ENCODE measurements around the gene QKI. TPM values are rescaled to one million over a fixed set of nuclear protein-coding genes. Genes with fewer than 3 reads are reported as not detected.

QKI gene
- total RNA-seq, 1 experiment from 2014 or later, result 50.8 TPM

- no TSS peak for BruUV-seq (replicated peaks)
- DNase-seq, result peak; percentile 16 to 64
- 0 out of 2 replicates have a peak, but pooled peaks cover 4% of the 10 kb centered on the region for H3K9me3 ChIP-seq (ENCODE audit: insufficient read depth, low read depth)
- CTCF ChIA-PET, result no interaction called here
- intact Hi-C loops (cut with micrococcal nuclease; ENCODE audit: unreplicated experiment), result no loop called here
- no peak overlapping the region for H3K4me3 ChIP-seq
- peaks cover 8% of the 10 kb centered on the region; the same call in 1 of the 2 replicates for H3F3A ChIP-seq (ENCODE audit: insufficient read depth, low read depth)
- H3K9me2 ChIP-seq (ENCODE audit: insufficient read depth), result no peaks in the 10 kb centered on the region; the same call in 1 of the 2 replicates
- no peaks in the 10 kb centered on the region for H3K4me1 ChIP-seq (replicated peaks; ENCODE audit: insufficient read depth)
- H3K4me2 ChIP-seq, result peak overlapping the region; percentile 19
- TF ChIP-seq EZH2 (IDR thresholded peaks at IDR 0.05; ENCODE audit: low read depth), result no peak
- TF ChIP-seq, protein P1, sequence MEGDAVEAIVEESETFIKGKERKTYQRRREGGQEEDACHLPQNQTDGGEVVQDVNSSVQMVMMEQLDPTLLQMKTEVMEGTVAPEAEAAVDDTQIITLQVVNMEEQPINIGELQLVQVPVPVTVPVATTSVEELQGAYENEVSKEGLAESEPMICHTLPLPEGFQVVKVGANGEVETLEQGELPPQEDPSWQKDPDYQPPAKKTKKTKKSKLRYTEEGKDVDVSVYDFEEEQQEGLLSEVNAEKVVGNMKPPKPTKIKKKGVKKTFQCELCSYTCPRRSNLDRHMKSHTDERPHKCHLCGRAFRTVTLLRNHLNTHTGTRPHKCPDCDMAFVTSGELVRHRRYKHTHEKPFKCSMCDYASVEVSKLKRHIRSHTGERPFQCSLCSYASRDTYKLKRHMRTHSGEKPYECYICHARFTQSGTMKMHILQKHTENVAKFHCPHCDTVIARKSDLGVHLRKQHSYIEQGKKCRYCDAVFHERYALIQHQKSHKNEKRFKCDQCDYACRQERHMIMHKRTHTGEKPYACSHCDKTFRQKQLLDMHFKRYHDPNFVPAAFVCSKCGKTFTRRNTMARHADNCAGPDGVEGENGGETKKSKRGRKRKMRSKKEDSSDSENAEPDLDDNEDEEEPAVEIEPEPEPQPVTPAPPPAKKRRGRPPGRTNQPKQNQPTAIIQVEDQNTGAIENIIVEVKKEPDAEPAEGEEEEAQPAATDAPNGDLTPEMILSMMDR (conservative IDR thresholded peaks at IDR 0.05), result no peak
- POLR2A ChIA-PET (ENCODE audit: unreplicated experiment), result no interaction called here
- no peaks in the 10 kb centered on the region for H3K27me3 ChIP-seq (ENCODE audit: insufficient read depth, low read depth)
- H4K20me1 ChIP-seq (ENCODE audit: insufficient read depth), result no peaks in the 10 kb centered on the region
- H3K36me3 ChIP-seq (ENCODE audit: low read depth), result no peaks in the 10 kb centered on the region
- no peak overlapping the region for H2AFZ ChIP-seq
- H3K27ac ChIP-seq, result no peak overlapping the region
- H3K79me2 ChIP-seq (ENCODE audit: low read depth), result no peaks in the 10 kb centered on the region
Measured at GRCh38 chr6:163585932-163586437, 171.5 kb downstream of the QKI start.

- intact Hi-C loops (cut with micrococcal nuclease; ENCODE audit: unreplicated experiment), result no loop called here
- ChIA-PET CTCF (no interaction called here), POLR2A (ENCODE audit: unreplicated experiment) (interaction anchor here (0.6 kb wide), 1 partner anchor 139 kb away, joined by 4 read pairs; no protein-coding TSS in a partner anchor)
- Histone ChIP-seq H3K79me2 (ENCODE audit: low read depth) (no peaks in the 10 kb centered on the region), H3K4me2 (no peak overlapping the region), H3K36me3 (ENCODE audit: low read depth) (no peaks in the 10 kb centered on the region), H2AFZ (no peak overlapping the region), H3F3A (ENCODE audit: insufficient read depth, low read depth) (peaks cover 8% of the 10 kb centered on the region; the same call in 1 of the 2 replicates), H3K27ac (no peak overlapping the region), H3K4me3 (no peak overlapping the region), H3K27me3 (ENCODE audit: insufficient read depth, low read depth) (peaks cover 3% of the 10 kb centered on the region; the same call in 1 of the 2 replicates), H3K9me2 (ENCODE audit: insufficient read depth) (no peaks in the 10 kb centered on the region; the same call in 1 of the 2 replicates), H3K9me3 (ENCODE audit: insufficient read depth, low read depth) (0 out of 2 replicates have a peak, but pooled peaks cover 4% of the 10 kb centered on the region), H3K4me1 (replicated peaks; ENCODE audit: insufficient read depth) (no peaks in the 10 kb centered on the region), H4K20me1 (ENCODE audit: insufficient read depth) (no peaks in the 10 kb centered on the region)
- TF ChIP-seq, protein P1 (conservative IDR thresholded peaks at IDR 0.05), result no peak
- TF ChIP-seq EZH2 (IDR thresholded peaks at IDR 0.05; ENCODE audit: low read depth), result no peak
- DNase-seq, result no peak
- BruUV-seq (replicated peaks), result no TSS peak
Measured at GRCh38 chr6:163586888-163587287, 172.4 kb downstream of the QKI start.

- 0 out of 2 replicates have a peak, but pooled peaks cover 4% of the 10 kb centered on the region for H3K9me3 ChIP-seq (ENCODE audit: insufficient read depth, low read depth)
- TF ChIP-seq, protein P1 (conservative IDR thresholded peaks at IDR 0.05), result no peak
- no peak for TF ChIP-seq EZH2 (IDR thresholded peaks at IDR 0.05; ENCODE audit: low read depth)
- intact Hi-C loops (cut with micrococcal nuclease; ENCODE audit: unreplicated experiment), result no loop called here
- no peaks in the 10 kb centered on the region for H4K20me1 ChIP-seq (ENCODE audit: insufficient read depth)
- H3F3A ChIP-seq (ENCODE audit: insufficient read depth, low read depth), result peaks cover 8% of the 10 kb centered on the region; the same call in 1 of the 2 replicates
- no peaks in the 10 kb centered on the region for H3K36me3 ChIP-seq (ENCODE audit: low read depth)
- H3K4me2 ChIP-seq, result no peak overlapping the region
- H3K4me3 ChIP-seq, result no peak overlapping the region
- POLR2A ChIA-PET (ENCODE audit: unreplicated experiment), result no interaction called here
- H3K79me2 ChIP-seq (ENCODE audit: low read depth), result no peaks in the 10 kb centered on the region
- peaks cover 10% of the 10 kb centered on the region; the same call in 1 of the 2 replicates for H3K27me3 ChIP-seq (ENCODE audit: insufficient read depth, low read depth)
- H3K27ac ChIP-seq, result no peak overlapping the region
- BruUV-seq (replicated peaks), result no TSS peak
- CTCF ChIA-PET, result no interaction called here
- DNase-seq, result no peak
- H2AFZ ChIP-seq, result no peak overlapping the region
- H3K4me1 ChIP-seq (replicated peaks; ENCODE audit: insufficient read depth), result no peaks in the 10 kb centered on the region
- no peaks in the 10 kb centered on the region; the same call in 1 of the 2 replicates for H3K9me2 ChIP-seq (ENCODE audit: insufficient read depth)
Measured at GRCh38 chr6:163588220-163588919, 173.9 kb downstream of the QKI start.

All from PC-9 (cell line).